A673 (cell line): ENCODE data around the gene FARP1.

Source experiments
- EZH2 ChIP-seq: fragments of 200-600 bp; sonication (generic); IDR thresholded peaks from 2 replicates; pipeline ENCODE4 v1.6.1; 2017; ENCODE audit warnings: borderline replicate concordance, low read depth, mild to moderate bottlenecking, mixed read lengths, antibody characterized with exemption, low read length; ENCODE audit not compliant: poor library complexity, severe bottlenecking
- TF ChIP-seq, protein P1 (sequence below): fragments of 300-800, 200-600 bp; sonication (generic); conservative IDR thresholded peaks from 2 replicates; pipeline ENCODE4 v1.5.1; 2017; ENCODE audit warnings: low read depth, mild to moderate bottlenecking, antibody characterized with exemption, low read length, moderate library complexity, mixed read lengths

DNA sequence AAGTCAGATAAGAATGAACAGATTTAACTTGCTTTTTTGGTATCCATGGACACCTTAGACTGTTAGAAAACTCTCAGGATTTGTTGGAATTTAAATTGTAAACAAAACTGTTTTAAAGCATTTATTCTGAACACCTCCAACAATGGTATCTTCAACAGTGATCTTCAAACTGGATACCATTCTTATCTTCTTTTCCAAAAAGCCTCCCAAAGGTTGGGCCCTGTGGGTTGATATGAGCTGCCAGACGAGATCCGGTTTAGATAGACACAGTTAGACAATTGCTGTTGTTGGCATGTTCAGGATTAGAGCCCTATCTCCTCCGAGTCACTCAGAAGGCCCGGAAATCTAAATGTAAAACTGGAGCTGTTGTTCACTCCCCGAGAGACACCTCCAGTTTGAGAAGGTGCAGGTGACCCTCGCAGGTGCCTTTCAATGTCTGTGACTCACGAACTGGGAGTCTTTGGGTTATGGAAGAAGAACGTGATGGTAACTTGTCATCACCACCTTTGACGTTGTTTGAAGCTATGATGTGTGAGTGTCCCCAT, 177.7 kb downstream of the FARP1 start:
- TF ChIP-seq EZH2 = no peak
- TF ChIP-seq, protein P1, sequence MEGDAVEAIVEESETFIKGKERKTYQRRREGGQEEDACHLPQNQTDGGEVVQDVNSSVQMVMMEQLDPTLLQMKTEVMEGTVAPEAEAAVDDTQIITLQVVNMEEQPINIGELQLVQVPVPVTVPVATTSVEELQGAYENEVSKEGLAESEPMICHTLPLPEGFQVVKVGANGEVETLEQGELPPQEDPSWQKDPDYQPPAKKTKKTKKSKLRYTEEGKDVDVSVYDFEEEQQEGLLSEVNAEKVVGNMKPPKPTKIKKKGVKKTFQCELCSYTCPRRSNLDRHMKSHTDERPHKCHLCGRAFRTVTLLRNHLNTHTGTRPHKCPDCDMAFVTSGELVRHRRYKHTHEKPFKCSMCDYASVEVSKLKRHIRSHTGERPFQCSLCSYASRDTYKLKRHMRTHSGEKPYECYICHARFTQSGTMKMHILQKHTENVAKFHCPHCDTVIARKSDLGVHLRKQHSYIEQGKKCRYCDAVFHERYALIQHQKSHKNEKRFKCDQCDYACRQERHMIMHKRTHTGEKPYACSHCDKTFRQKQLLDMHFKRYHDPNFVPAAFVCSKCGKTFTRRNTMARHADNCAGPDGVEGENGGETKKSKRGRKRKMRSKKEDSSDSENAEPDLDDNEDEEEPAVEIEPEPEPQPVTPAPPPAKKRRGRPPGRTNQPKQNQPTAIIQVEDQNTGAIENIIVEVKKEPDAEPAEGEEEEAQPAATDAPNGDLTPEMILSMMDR = no peak
